Right lobe of liver (tissue), 4 donors: Measurements from ENCODE around the gene NEURL1.

Source experiments
- CTCF ChIP-seq, 4 donors: fragments of 200-600 bp in 3 of 4; fragments of 450-650 bp in 1 of 4; IDR thresholded peaks; one replicate each; pipeline versions ENCODE4 v1.5.1 to v1.8.0; 2016 to 2022; ENCODE audit warnings: antibody characterized with exemption in 4 of 4, mild to moderate bottlenecking in 2 of 4
- POLR2A ChIP-seq: fragments of 450-650 bp; IDR thresholded peaks from one replicate; pipeline ENCODE4 v1.6.1; 2017; ENCODE audit warnings: antibody characterized with exemption, mild to moderate bottlenecking
- donor health status: DM: no; HTN: no; CAD: no.
- donor health status: DM: no; HTN: no; CAD: no.
- donor health status: DM: no; HTN: yes; CAD: no.

- no peak for TF ChIP-seq CTCF (IDR thresholded peaks at IDR 0.05)
- TF ChIP-seq POLR2A: no peak
Measured at GRCh38 chr10:103529539-103529938, 36.0 kb downstream of the NEURL1 start.
